ENCODE data around the gene TSPAN31. TPM values are rescaled to one million over a fixed set of nuclear protein-coding genes. Genes with fewer than 3 reads are reported as not detected.

TSPAN31 gene
- total RNA-seq, 4 donors from 2014 or later, result 47.1 to 115 (median 80.1) TPM

- peak overlapping the region; percentile 9 to 46 (median 38) for H3K4me3 ChIP-seq
- peaks cover 0 to 30% (median 26%) of the 10 kb centered on the region in 4 donors for H3K4me1 ChIP-seq
- no peaks in the 10 kb centered on the region for H3K9me3 ChIP-seq
- DNase-seq (ENCODE audit: low spot score in 2 of 2), result no peak
- TF ChIP-seq CTCF (IDR thresholded peaks at IDR 0.05), result peak in 1 of 5 experiments; percentile 11
- no peak for TF ChIP-seq POLR2A (IDR thresholded peaks at IDR 0.05)
- 0 to 3% methylated on average over 30 to 38 of the region's 60 CpGs for WGBS, 2 donors
- no peak overlapping the region for H3K27ac ChIP-seq
- peaks cover 2 to 49% of the 10 kb centered on the region in 2 donors for H3K27me3 ChIP-seq
- peaks cover 0 to 29% (median 0%) of the 10 kb centered on the region in 3 donors for H3K36me3 ChIP-seq
These were observed 20.3 kb downstream of the TSPAN31 start for GRCh38 chr12:57765003-57765697.

- Histone ChIP-seq H3K4me1 (peaks cover 0 to 34% (median 27%) of the 10 kb centered on the region in 4 donors), H3K36me3 (peaks cover 0 to 34% (median 0%) of the 10 kb centered on the region in 3 donors), H3K4me3 (peak overlapping the region in 3 of 4 donors; percentile 5 to 46 (median 41)), H3K27me3 (peaks cover 2 to 49% of the 10 kb centered on the region in 2 donors), H3K27ac (no peak overlapping the region), H3K9me3 (no peaks in the 10 kb centered on the region)
- no peak for DNase-seq (ENCODE audit: low spot score in 2 of 2)
- TF ChIP-seq CTCF (IDR thresholded peaks at IDR 0.05) (no peak), EP300 (IDR thresholded peaks at IDR 0.05) (no peak), POLR2A (IDR thresholded peaks at IDR 0.05) (no peak)
- WGBS, 2 donors, result 3% methylated on average over 18 to 23 of the region's 40 CpGs
These were observed 21.0 kb downstream of the TSPAN31 start for GRCh38 chr12:57765698-57766463.

- no peak within 1 kb of the TSS for H3K27ac ChIP-seq
- H3K4me3 ChIP-seq, result peak within 1 kb of the TSS in 3 of 4 donors; percentile 12 to 46 (median 41)
- no peak for DNase-seq (ENCODE audit: low spot score in 2 of 2)
- WGBS, 2 donors, result 3 to 7% methylated on average over 25 to 38 of the region's 38 CpGs
- peaks cover 0 to 43% (median 35%) of the 10 kb centered on the region in 4 donors for H3K4me1 ChIP-seq
- peaks cover 0 to 30% (median 0%) of the 10 kb centered on the region in 3 donors for H3K36me3 ChIP-seq
- peaks cover 2 to 49% of the 10 kb centered on the region in 2 donors for H3K27me3 ChIP-seq
- no peaks in the 10 kb centered on the region for H3K9me3 ChIP-seq
- TF ChIP-seq EP300 (IDR thresholded peaks at IDR 0.05), result no peak
These were observed 21.8 kb downstream of the TSPAN31 start, which contains the start of gene CYP27B1 for GRCh38 chr12:57766464-57767304. Gene CYP27B1 (minus strand): TSS chr12:57767078. CDS start chr12:57767041, 37 bp downstream.

GRCh38 chr12:57767305-57767698, 22.5 kb downstream of the TSPAN31 start:
- Histone ChIP-seq H3K4me1 (peaks cover 0 to 43% (median 35%) of the 10 kb centered on the region in 4 donors), H3K36me3 (peaks cover 0 to 30% (median 0%) of the 10 kb centered on the region in 3 donors), H3K9me3 (no peaks in the 10 kb centered on the region), H3K4me3 (no peak overlapping the region), H3K27me3 (peaks cover 2 to 49% of the 10 kb centered on the region in 2 donors), H3K27ac (no peak overlapping the region)
- TF ChIP-seq POLR2A (IDR thresholded peaks at IDR 0.05) (no peak), EP300 (IDR thresholded peaks at IDR 0.05) (no peak), CTCF (IDR thresholded peaks at IDR 0.05) (no peak)
- DNase-seq (ENCODE audit: low spot score in 2 of 2), result no peak

- Histone ChIP-seq H3K27me3 (peaks cover 2 to 45% of the 10 kb centered on the region in 2 donors), H3K36me3 (peaks cover 0 to 30% (median 0%) of the 10 kb centered on the region in 3 donors), H3K9me3 (no peaks in the 10 kb centered on the region), H3K4me1 (peaks cover 0 to 44% (median 35%) of the 10 kb centered on the region in 4 donors), H3K4me3 (no peak overlapping the region), H3K27ac (no peak overlapping the region)
- TF ChIP-seq CTCF (IDR thresholded peaks at IDR 0.05) (no peak), POLR2A (IDR thresholded peaks at IDR 0.05) (no peak), EP300 (IDR thresholded peaks at IDR 0.05) (no peak)
- DNase-seq (ENCODE audit: low spot score in 2 of 2), result no peak
- WGBS, 2 donors, result 91 to 94% methylated on average over 3 of the region's 3 CpGs
These were observed 23.0 kb downstream of the TSPAN31 start for GRCh38 chr12:57767876-57768275.
